ENCODE measurements around the gene ZNF117. TPM values are rescaled to one million over a fixed set of nuclear protein-coding genes. Genes with fewer than 3 reads are reported as not detected.

Gene ZNF117
- total and polyA plus RNA-seq, 2 experiments from 2014 or later: 4.8 to 20.0 TPM

- H3K4me2 ChIP-seq: peak overlapping the region; percentile 46; the same call in 1 of the 2 replicates
- H3K4me3 ChIP-seq: no peak overlapping the region
Observed at GRCh38 chr7:64998865-64999164, 8.0 kb upstream of the ZNF117 start.

More at GRCh38 chr7:64998865-64999164, 8.0 kb upstream of the ZNF117 start:
- Histone ChIP-seq H3K27me3 (ENCODE audit: insufficient read depth) (no peaks in the 10 kb centered on the region), H3F3A (replicated peaks; ENCODE audit: low read depth) (no peaks in the 10 kb centered on the region), H3K4me1 (ENCODE audit: insufficient read depth) (peaks cover 14% of the 10 kb centered on the region), H3K9me2 (ENCODE audit: insufficient read depth) (peaks cover 20% of the 10 kb centered on the region; the same call in 1 of the 2 replicates), H3K79me2 (replicated peaks; ENCODE audit: insufficient read depth) (peaks cover 33% of the 10 kb centered on the region), H3K36me3 (ENCODE audit: insufficient read depth) (no peaks in the 10 kb centered on the region; the same call in 1 of the 2 replicates), H3K27ac (ENCODE audit: low read depth) (no peak overlapping the region; the same call in 1 of the 2 replicates), H2AFZ (no peak overlapping the region), H4K20me1 (replicated peaks; ENCODE audit: insufficient read depth) (no peaks in the 10 kb centered on the region)
- TF ChIP-seq ETS1 (IDR thresholded peaks at IDR 0.05): no peak
- TF ChIP-seq CREB1 (CRISPR knock-in tag; IDR thresholded peaks at IDR 0.05; ENCODE audit: low read depth): no peak
- TF ChIP-seq REST (IDR thresholded peaks at IDR 0.05; ENCODE audit: unreplicated experiment): no peak
- TF ChIP-seq STAT1 (IDR thresholded peaks at IDR 0.05; ENCODE audit: unreplicated experiment): no peak
- TF ChIP-seq POLR2AphosphoS5 (IDR thresholded peaks at IDR 0.05; ENCODE audit: low read depth): no peak
- TF ChIP-seq EZH2 (IDR thresholded peaks at IDR 0.05; ENCODE audit: low read depth, unreplicated experiment): no peak
- TF ChIP-seq, protein P1, sequence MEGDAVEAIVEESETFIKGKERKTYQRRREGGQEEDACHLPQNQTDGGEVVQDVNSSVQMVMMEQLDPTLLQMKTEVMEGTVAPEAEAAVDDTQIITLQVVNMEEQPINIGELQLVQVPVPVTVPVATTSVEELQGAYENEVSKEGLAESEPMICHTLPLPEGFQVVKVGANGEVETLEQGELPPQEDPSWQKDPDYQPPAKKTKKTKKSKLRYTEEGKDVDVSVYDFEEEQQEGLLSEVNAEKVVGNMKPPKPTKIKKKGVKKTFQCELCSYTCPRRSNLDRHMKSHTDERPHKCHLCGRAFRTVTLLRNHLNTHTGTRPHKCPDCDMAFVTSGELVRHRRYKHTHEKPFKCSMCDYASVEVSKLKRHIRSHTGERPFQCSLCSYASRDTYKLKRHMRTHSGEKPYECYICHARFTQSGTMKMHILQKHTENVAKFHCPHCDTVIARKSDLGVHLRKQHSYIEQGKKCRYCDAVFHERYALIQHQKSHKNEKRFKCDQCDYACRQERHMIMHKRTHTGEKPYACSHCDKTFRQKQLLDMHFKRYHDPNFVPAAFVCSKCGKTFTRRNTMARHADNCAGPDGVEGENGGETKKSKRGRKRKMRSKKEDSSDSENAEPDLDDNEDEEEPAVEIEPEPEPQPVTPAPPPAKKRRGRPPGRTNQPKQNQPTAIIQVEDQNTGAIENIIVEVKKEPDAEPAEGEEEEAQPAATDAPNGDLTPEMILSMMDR (conservative IDR thresholded peaks at IDR 0.05; ENCODE audit: low read depth in 2 of 2): no peak
- no peak for TF ChIP-seq ZNF114 (CRISPR knock-in tag; IDR thresholded peaks at IDR 0.05)
- TF ChIP-seq ZNF331 (CRISPR knock-in tag; IDR thresholded peaks at IDR 0.05; ENCODE audit: low read depth): no peak
- no peak for TF ChIP-seq JUNB (IDR thresholded peaks at IDR 0.05; ENCODE audit: unreplicated experiment)
- TF ChIP-seq NANOG (IDR thresholded peaks at IDR 0.05; ENCODE audit: borderline replicate concordance): no peak
- TF ChIP-seq, protein P2, sequence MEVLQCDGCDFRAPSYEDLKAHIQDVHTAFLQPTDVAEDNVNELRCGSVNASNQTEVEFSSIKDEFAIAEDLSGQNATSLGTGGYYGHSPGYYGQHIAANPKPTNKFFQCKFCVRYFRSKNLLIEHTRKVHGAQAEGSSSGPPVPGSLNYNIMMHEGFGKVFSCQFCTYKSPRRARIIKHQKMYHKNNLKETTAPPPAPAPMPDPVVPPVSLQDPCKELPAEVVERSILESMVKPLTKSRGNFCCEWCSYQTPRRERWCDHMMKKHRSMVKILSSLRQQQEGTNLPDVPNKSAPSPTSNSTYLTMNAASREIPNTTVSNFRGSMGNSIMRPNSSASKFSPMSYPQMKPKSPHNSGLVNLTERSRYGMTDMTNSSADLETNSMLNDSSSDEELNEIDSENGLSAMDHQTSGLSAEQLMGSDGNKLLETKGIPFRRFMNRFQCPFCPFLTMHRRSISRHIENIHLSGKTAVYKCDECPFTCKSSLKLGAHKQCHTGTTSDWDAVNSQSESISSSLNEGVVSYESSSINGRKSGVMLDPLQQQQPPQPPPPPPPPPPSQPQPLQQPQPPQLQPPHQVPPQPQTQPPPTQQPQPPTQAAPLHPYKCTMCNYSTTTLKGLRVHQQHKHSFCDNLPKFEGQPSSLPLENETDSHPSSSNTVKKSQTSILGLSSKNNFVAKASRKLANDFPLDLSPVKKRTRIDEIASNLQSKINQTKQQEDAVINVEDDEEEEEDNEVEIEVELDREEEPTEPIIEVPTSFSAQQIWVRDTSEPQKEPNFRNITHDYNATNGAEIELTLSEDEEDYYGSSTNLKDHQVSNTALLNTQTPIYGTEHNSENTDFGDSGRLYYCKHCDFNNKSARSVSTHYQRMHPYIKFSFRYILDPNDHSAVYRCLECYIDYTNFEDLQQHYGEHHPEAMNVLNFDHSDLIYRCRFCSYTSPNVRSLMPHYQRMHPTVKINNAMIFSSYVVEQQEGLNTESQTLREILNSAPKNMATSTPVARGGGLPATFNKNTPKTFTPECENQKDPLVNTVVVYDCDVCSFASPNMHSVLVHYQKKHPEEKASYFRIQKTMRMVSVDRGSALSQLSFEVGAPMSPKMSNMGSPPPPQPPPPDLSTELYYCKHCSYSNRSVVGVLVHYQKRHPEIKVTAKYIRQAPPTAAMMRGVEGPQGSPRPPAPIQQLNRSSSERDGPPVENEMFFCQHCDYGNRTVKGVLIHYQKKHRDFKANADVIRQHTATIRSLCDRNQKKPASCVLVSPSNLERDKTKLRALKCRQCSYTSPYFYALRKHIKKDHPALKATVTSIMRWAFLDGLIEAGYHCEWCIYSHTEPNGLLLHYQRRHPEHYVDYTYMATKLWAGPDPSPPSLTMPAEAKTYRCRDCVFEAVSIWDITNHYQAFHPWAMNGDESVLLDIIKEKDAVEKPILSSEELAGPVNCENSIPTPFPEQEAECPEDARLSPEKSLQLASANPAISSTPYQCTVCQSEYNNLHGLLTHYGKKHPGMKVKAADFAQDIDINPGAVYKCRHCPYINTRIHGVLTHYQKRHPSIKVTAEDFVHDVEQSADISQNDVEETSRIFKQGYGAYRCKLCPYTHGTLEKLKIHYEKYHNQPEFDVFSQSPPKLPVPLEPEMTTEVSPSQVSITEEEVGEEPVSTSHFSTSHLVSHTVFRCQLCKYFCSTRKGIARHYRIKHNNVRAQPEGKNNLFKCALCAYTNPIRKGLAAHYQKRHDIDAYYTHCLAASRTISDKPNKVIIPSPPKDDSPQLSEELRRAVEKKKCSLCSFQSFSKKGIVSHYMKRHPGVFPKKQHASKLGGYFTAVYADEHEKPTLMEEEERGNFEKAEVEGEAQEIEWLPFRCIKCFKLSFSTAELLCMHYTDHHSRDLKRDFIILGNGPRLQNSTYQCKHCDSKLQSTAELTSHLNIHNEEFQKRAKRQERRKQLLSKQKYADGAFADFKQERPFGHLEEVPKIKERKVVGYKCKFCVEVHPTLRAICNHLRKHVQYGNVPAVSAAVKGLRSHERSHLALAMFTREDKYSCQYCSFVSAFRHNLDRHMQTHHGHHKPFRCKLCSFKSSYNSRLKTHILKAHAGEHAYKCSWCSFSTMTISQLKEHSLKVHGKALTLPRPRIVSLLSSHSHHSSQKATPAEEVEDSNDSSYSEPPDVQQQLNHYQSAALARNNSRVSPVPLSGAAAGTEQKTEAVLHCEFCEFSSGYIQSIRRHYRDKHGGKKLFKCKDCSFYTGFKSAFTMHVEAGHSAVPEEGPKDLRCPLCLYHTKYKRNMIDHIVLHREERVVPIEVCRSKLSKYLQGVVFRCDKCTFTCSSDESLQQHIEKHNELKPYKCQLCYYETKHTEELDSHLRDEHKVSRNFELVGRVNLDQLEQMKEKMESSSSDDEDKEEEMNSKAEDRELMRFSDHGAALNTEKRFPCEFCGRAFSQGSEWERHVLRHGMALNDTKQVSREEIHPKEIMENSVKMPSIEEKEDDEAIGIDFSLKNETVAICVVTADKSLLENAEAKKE (CRISPR knock-in tag; IDR thresholded peaks at IDR 0.05): no peak
- no peak for TF ChIP-seq EZH2phosphoT487 (IDR thresholded peaks at IDR 0.05; ENCODE audit: unreplicated experiment)
- ATAC-seq (no peak), DNase-seq (ENCODE audit: low spot score) (no peak)
- Mint-ChIP-seq H3K9me3 (peaks cover 77% of the 10 kb centered on the region), H3K36me3 (ENCODE audit: low read depth) (peaks cover 91% of the 10 kb centered on the region), H3K4me3 (peak overlapping the region; percentile 55; the same call in 1 of the 3 replicates), H3K4me1 (peaks cover 21% of the 10 kb centered on the region), H3K27ac (peak overlapping the region; percentile 88; the same call in 1 of the 2 replicates), H3K27me3 (ENCODE audit: insufficient read depth, low read depth, poor library complexity) (peaks cover 5% of the 10 kb centered on the region)

Data from GM23338 (cell line).